ENCODE measurements around the gene SPDEF.

SPDEF gene

GRCh38 chr6:34496103-34496685, 59.9 kb downstream of the SPDEF start:
- no peak overlapping the region for H3K27ac ChIP-seq (ENCODE audit: extremely low read depth, low read depth, low read length)
- H3K36me3 ChIP-seq (ENCODE audit: control insufficient read depth in 2 of 2, insufficient read depth in 1 of 2, low read length in 2 of 2): no peaks in the 10 kb centered on the region
- H3K4me3 ChIP-seq (ENCODE audit: low read depth, low read length): no peak overlapping the region
- POLR2A ChIA-PET: no interaction called here
- CTCF ChIA-PET: interaction anchor here (0.5 to 0.7 kb wide), 3 partner anchors 36 to 745 kb away, joined by 3 read pairs; no protein-coding TSS in a partner anchor
- TF ChIP-seq ZNF23 (tag by site-specific recombination; IDR thresholded peaks at IDR 0.05; ENCODE audit: borderline replicate concordance) (no peak), ZBTB1 (tag by site-specific recombination; IDR thresholded peaks at IDR 0.05) (no peak), ZNF423 (tag by site-specific recombination; IDR thresholded peaks at IDR 0.05) (no peak), ZNF561 (tag by site-specific recombination; IDR thresholded peaks at IDR 0.05; ENCODE audit: borderline replicate concordance) (no peak), ZNF514 (tag by site-specific recombination; IDR thresholded peaks at IDR 0.05) (no peak), ZNF155 (tag by site-specific recombination; IDR thresholded peaks at IDR 0.05) (no peak), WT1 (tag by site-specific recombination; IDR thresholded peaks at IDR 0.05) (peak; percentile 78), ZNF280D (tag by site-specific recombination; IDR thresholded peaks at IDR 0.05) (no peak), EGR2 (tag by site-specific recombination; IDR thresholded peaks at IDR 0.05; ENCODE audit: low read depth) (no peak), ZSCAN4 (tag by site-specific recombination; IDR thresholded peaks at IDR 0.05) (no peak), ZBTB26 (tag by site-specific recombination; optimal IDR thresholded peaks at IDR 0.05) (no peak), ZNF660 (tag by site-specific recombination; IDR thresholded peaks at IDR 0.05) (no peak), ZNF37A (tag by site-specific recombination; IDR thresholded peaks at IDR 0.05) (no peak), GLIS1 (tag by site-specific recombination; IDR thresholded peaks at IDR 0.05) (peak; percentile 78), ZNF362 (tag by site-specific recombination; IDR thresholded peaks at IDR 0.05) (no peak), ZBTB10 (tag by site-specific recombination; IDR thresholded peaks at IDR 0.05) (no peak)
- H3K4me1 ChIP-seq (ENCODE audit: control insufficient read depth, insufficient read depth, low read length): no peaks in the 10 kb centered on the region
- no peaks in the 10 kb centered on the region for H3K9me3 ChIP-seq (ENCODE audit: control insufficient read depth, insufficient read depth, low read depth, low read length)

Data from HEK293 (cell line).